ENCODE measurements around the gene CARS2.

The CARS2 gene

GRCh38 chr13:110657196-110657595, 48.7 kb downstream of the CARS2 start:
- TF ChIP-seq MYC (IDR thresholded peaks at IDR 0.05; ENCODE audit: low read depth, low read length) (no peak), CTCF (IDR thresholded peaks at IDR 0.05; ENCODE audit: low read depth, low read length) (no peak), POLR2A (IDR thresholded peaks at IDR 0.05; ENCODE audit: extremely low read depth, insufficient read length) (no peak)
- TF ChIP-seq, protein P1, sequence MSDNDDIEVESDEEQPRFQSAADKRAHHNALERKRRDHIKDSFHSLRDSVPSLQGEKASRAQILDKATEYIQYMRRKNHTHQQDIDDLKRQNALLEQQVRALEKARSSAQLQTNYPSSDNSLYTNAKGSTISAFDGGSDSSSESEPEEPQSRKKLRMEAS (IDR thresholded peaks at IDR 0.05; ENCODE audit: low read depth, low read length): no peak
- no peak overlapping the region for H3K4me3 ChIP-seq (ENCODE audit: low read depth, low read length)
- no peak for DNase-seq (ENCODE audit: low read depth)

DNA sequence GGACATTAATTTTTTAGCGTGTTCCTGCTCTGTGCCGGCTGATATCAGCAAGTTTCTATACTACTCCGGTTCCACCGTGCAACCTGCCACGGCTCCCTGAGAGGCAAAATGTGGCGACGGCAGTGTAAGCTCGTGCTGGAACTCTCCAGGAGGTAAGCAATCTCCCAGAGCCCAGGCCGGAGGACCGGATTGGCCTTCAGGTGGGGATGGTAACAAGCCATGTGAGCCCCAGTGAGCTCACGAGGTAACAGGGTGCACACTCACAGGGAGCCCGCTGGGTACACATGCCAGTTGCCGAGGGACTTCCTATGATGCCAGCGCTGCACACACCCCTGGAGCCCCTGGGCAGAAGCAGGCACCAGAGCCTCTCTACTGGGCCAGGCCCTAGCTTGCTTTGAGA, 52.1 kb downstream of the CARS2 start:
- H3K4me3 ChIP-seq (ENCODE audit: low read depth, low read length): no peak overlapping the region
- no peak for DNase-seq (ENCODE audit: low read depth)
- TF ChIP-seq MYC (IDR thresholded peaks at IDR 0.05; ENCODE audit: low read depth, low read length) (no peak), POLR2A (IDR thresholded peaks at IDR 0.05; ENCODE audit: extremely low read depth, insufficient read length) (no peak), CTCF (IDR thresholded peaks at IDR 0.05; ENCODE audit: low read depth, low read length) (no peak)
- TF ChIP-seq, protein P1 (IDR thresholded peaks at IDR 0.05; ENCODE audit: low read depth, low read length): no peak

DNA sequence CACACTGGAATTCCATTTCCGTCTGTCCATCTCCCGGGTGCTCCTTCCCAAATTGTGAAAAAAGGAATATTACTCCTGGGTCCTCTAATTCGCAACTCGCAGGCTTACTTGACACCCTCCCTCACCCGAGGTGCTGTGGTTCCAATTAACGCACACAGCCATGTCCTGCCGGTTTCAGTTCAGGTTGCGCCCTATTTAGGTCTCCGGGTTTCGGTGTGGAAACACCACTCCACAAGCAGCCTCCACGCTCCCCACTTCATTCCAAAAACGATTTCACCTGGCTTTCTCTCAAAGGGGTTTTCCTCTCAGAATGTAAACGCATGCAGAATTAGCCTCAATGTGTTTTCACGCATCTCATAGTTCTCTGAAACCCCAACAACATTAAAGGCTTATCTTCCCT, 52.6 kb downstream of the CARS2 start:
- TF ChIP-seq POLR2A (IDR thresholded peaks at IDR 0.05; ENCODE audit: extremely low read depth, insufficient read length) (no peak), MYC (IDR thresholded peaks at IDR 0.05; ENCODE audit: low read depth, low read length) (no peak), CTCF (IDR thresholded peaks at IDR 0.05; ENCODE audit: low read depth, low read length) (no peak)
- TF ChIP-seq, protein P1 (IDR thresholded peaks at IDR 0.05; ENCODE audit: low read depth, low read length): no peak
- H3K4me3 ChIP-seq (ENCODE audit: low read depth, low read length): no peak overlapping the region
- no peak for DNase-seq (ENCODE audit: low read depth)

GRCh38 chr13:110652764-110653163, 53.2 kb downstream of the CARS2 start:
- no peak for DNase-seq (ENCODE audit: low read depth)
- H3K4me3 ChIP-seq (ENCODE audit: low read depth, low read length): no peak overlapping the region
- TF ChIP-seq CTCF (IDR thresholded peaks at IDR 0.05; ENCODE audit: low read depth, low read length) (no peak), MYC (IDR thresholded peaks at IDR 0.05; ENCODE audit: low read depth, low read length) (no peak), POLR2A (IDR thresholded peaks at IDR 0.05; ENCODE audit: extremely low read depth, insufficient read length) (no peak)
- TF ChIP-seq, protein P1 (IDR thresholded peaks at IDR 0.05; ENCODE audit: low read depth, low read length): no peak

DNA sequence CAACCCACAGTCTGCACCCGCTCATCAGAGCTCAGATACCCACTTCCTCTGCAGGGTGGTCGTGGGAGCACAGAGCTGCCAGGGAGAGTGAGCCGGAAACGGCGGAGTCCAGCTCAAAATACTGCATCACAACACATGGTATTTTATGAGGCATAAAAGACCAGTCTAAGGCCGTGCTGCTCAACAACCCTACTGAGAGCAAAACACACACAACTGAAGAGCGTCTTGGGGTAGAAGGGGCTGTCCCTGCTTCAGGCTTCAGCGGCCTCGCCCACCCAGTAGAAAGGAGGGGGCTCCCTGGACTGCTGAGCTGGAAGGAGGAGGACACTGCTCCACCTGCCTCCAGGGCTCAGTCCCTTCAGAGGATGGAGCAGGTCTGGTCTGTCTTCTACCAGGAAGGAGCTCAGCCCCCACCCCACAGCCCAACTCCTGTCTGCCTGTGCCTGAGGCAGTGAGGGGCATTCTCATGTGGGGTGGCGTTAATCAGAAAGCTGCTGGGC, 53.6 kb downstream of the CARS2 start:
- TF ChIP-seq MYC (IDR thresholded peaks at IDR 0.05; ENCODE audit: low read depth, low read length) (no peak), POLR2A (IDR thresholded peaks at IDR 0.05; ENCODE audit: extremely low read depth, insufficient read length) (no peak), CTCF (IDR thresholded peaks at IDR 0.05; ENCODE audit: low read depth, low read length) (no peak)
- TF ChIP-seq, protein P1 (IDR thresholded peaks at IDR 0.05; ENCODE audit: low read depth, low read length): no peak
- no peak overlapping the region for H3K4me3 ChIP-seq (ENCODE audit: low read depth, low read length)
- no peak for DNase-seq (ENCODE audit: low read depth)
